Prostate gland (tissue), 2 donors: ENCODE results near the gene FAM222B. TPM values are rescaled to one million over a fixed set of nuclear protein-coding genes. Genes with fewer than 3 reads are reported as not detected.

Experiments used
- DNase-seq: peaks from one replicate; pipeline ENCODE4 v3.0.0-alpha.2; 2019; ENCODE audit warnings: low spot score
- H3K27ac ChIP-seq, 2 donors: fragments of 200-600 bp; sonication (generic); 2 replicates each; pipeline ENCODE4 v1.5.1; 2017 to 2019
- H3K27me3 ChIP-seq: fragments of 200-600 bp; sonication (generic); replicated peaks from 2 replicates; pipeline ENCODE4 v1.5.1; 2019; ENCODE audit not compliant: insufficient read depth
- H3K36me3 ChIP-seq, 2 donors: fragments of 200-600 bp; sonication (generic); 1 replicate in 1 of 2; 2 replicates in 1 of 2; pipeline versions ENCODE4 v1.5.1 to v1.8.1; 2017 to 2019
- H3K4me1 ChIP-seq: fragments of 200-600 bp; sonication (generic); replicated peaks from 2 replicates; pipeline ENCODE4 v1.5.1; 2019
- H3K4me3 ChIP-seq, 2 donors: fragments of 200-600 bp; sonication (generic); 2 replicates each; pipeline ENCODE4 v1.5.1; 2017 to 2019
- H3K9me3 ChIP-seq: fragments of 200-600 bp; sonication (generic); 2 replicates; pipeline ENCODE4 v1.5.1; 2017
- POLR2A ChIP-seq: fragments of 450-650 bp; IDR thresholded peaks from one replicate; pipeline ENCODE4 v1.6.1; 2016; ENCODE audit warnings: antibody characterized with exemption, mild to moderate bottlenecking
- POLR2AphosphoS5 ChIP-seq: sonication (generic); formaldehyde crosslinking; IDR thresholded peaks from one replicate; pipeline ENCODE4 v1.6.1; 2017; ENCODE audit warnings: antibody characterized with exemption
- WGBS: methylation state at CpG from one replicate; pipeline ENCODE4 v1.1.5; 2018; 5-methylcytosine and 5-hydroxymethylcytosine counted together
- intact Hi-C: fragments of 100-400 bp; cut with DNase I; formaldehyde crosslinking; loops from one replicate; pipeline ENCODE4 v1.14.2; 2022
- total RNA-seq, 2 donors: library from RNA; depleted of rRNA; stranded (reverse); fragments of >200 nt; gene quantifications; one replicate each; pipeline ENCODE4 v1.1.0, GENCODE V29; 2016
- TF ChIP-seq, protein P1 (sequence below), 4 experiments: fragments of 200-600 bp in 2 of 4; fragments of 450-650 bp in 2 of 4; sonication (generic) in 2 of 4; IDR thresholded peaks; 1 replicate in 3 of 4; 2 replicates in 1 of 4; pipeline ENCODE4 v1.5.1; 2016 to 2019; ENCODE audit warnings: antibody characterized with exemption in 4 of 4, mild to moderate bottlenecking in 2 of 4, moderate library complexity in 2 of 4

FAM222B gene
- total RNA-seq, 2 donors from 2014 or later: 14.9 to 48.9 TPM

- Histone ChIP-seq H3K4me1 (no peaks in the 10 kb centered on the region), H3K27ac (peak overlapping the region; percentile 99), H3K9me3 (no peaks in the 10 kb centered on the region), H3K27me3 (no peaks in the 10 kb centered on the region), H3K4me3 (no peak overlapping the region), H3K36me3 (peaks cover 0 to 3% of the 10 kb centered on the region in 2 donors)
- intact Hi-C loops: loop anchor here (2.0 to 10.0 kb wide), 3 partner anchors 13 to 222 kb away; partner anchors contain the start of gene PHF12
- DNase-seq: no peak
- TF ChIP-seq POLR2A: no peak
- TF ChIP-seq, protein P1, sequence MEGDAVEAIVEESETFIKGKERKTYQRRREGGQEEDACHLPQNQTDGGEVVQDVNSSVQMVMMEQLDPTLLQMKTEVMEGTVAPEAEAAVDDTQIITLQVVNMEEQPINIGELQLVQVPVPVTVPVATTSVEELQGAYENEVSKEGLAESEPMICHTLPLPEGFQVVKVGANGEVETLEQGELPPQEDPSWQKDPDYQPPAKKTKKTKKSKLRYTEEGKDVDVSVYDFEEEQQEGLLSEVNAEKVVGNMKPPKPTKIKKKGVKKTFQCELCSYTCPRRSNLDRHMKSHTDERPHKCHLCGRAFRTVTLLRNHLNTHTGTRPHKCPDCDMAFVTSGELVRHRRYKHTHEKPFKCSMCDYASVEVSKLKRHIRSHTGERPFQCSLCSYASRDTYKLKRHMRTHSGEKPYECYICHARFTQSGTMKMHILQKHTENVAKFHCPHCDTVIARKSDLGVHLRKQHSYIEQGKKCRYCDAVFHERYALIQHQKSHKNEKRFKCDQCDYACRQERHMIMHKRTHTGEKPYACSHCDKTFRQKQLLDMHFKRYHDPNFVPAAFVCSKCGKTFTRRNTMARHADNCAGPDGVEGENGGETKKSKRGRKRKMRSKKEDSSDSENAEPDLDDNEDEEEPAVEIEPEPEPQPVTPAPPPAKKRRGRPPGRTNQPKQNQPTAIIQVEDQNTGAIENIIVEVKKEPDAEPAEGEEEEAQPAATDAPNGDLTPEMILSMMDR (IDR thresholded peaks at IDR 0.05): no peak
- TF ChIP-seq POLR2AphosphoS5: no peak
- 83% methylated on average over 11 of the region's 11 CpGs for WGBS
These were observed 112.7 kb downstream of the FAM222B start for GRCh38 chr17:28729950-28730330.

GRCh38 chr17:28728364-28729200 lies 114.0 kb downstream of the FAM222B start, which contains the start of gene NEK8:
Gene NEK8 (plus strand): TSS chr17:28728788. CDS start chr17:28728814, 26 bp downstream.
- intact Hi-C loops: loop anchor here (2.0 to 10.0 kb wide), 3 partner anchors 14 to 224 kb away; partner anchors contain the start of gene PHF12
- TF ChIP-seq POLR2A (peak; percentile 87), POLR2AphosphoS5 (peak; percentile 92)
- TF ChIP-seq, protein P1 (IDR thresholded peaks at IDR 0.05): peak in 1 of 4 experiments; percentile 16
- Histone ChIP-seq H3K9me3 (no peaks in the 10 kb centered on the region), H3K4me3 (peak within 1 kb of the TSS; percentile 63 to 76), H3K27ac (peak within 1 kb of the TSS; percentile 99), H3K4me1 (no peaks in the 10 kb centered on the region), H3K36me3 (peaks cover 0 to 1% of the 10 kb centered on the region in 2 donors), H3K27me3 (no peaks in the 10 kb centered on the region)
- under 1% methylated on average over 52 of the region's 64 CpGs for WGBS
- peak; percentile 98 for DNase-seq

- Histone ChIP-seq H3K27me3 (no peaks in the 10 kb centered on the region), H3K27ac (peak overlapping the region; percentile 99), H3K36me3 (peaks cover 5 to 7% of the 10 kb centered on the region in 2 donors), H3K4me3 (peak overlapping the region; percentile 63 to 76), H3K4me1 (peaks cover 13% of the 10 kb centered on the region), H3K9me3 (no peaks in the 10 kb centered on the region)
- TF ChIP-seq POLR2AphosphoS5 (peak; percentile 90), POLR2A (no peak)
- TF ChIP-seq, protein P1 (IDR thresholded peaks at IDR 0.05): peak; percentile 99 to 100 (median 100)
- intact Hi-C loops: loop anchor here (2.0 to 10.0 kb wide), 3 partner anchors 24 to 225 kb away; partner anchors contain the start of gene PHF12
- under 1% methylated on average over 57 of the region's 57 CpGs for WGBS
- DNase-seq: peak; percentile 94
These were observed 115.7 kb downstream of the FAM222B start for GRCh38 chr17:28726627-28727491.

GRCh38 chr17:28726226-28726626 lies 116.4 kb downstream of the FAM222B start, which contains the start of gene TLCD1:
Gene TLCD1 (minus strand): TSS chr17:28726233. CDS start chr17:28726097, 136 bp downstream.
- DNase-seq: peak; percentile 47
- WGBS: 0% methylated on average over 32 of the region's 49 CpGs

More at GRCh38 chr17:28726226-28726626, 116.4 kb downstream of the FAM222B start, which contains the start of gene TLCD1:
- Histone ChIP-seq H3K36me3 (peaks cover 5 to 7% of the 10 kb centered on the region in 2 donors), H3K27ac (peak within 1 kb of the TSS; percentile 99), H3K4me1 (peaks cover 19% of the 10 kb centered on the region), H3K4me3 (peak within 1 kb of the TSS; percentile 63 to 76), H3K9me3 (no peaks in the 10 kb centered on the region), H3K27me3 (no peaks in the 10 kb centered on the region)
- intact Hi-C loops: loop anchor here (2.0 to 10.0 kb wide), 3 partner anchors 25 to 226 kb away; partner anchors contain the start of gene PHF12
- TF ChIP-seq POLR2AphosphoS5: no peak
- TF ChIP-seq, protein P1 (IDR thresholded peaks at IDR 0.05): no peak
- TF ChIP-seq POLR2A: no peak
